H1 (cell line): ENCODE data around the gene CELSR1. TPM values are rescaled to one million over a fixed set of nuclear protein-coding genes. Genes with fewer than 3 reads are reported as not detected.

Source experiments
- CTCF ChIA-PET: fragments of 300-600 bp; sonication (Branson Sonifier 250); formaldehyde crosslinking; loops from one replicate; lab custom pipeline; 2021; ENCODE audit not compliant: partially characterized antibody; lab: Charles Lee
- POLR2A ChIA-PET: fragments of 300-600 bp; sonication (Branson Sonifier 250); formaldehyde crosslinking; loops from one replicate; lab custom pipeline; 2021; ENCODE audit warnings: inconsistent platforms; ENCODE audit not compliant: partially characterized antibody; lab: Charles Lee
- DNase-seq, 2 experiments: peaks; one replicate each; pipeline versions ENCODE4 v3.0.0 to v3.0.0-alpha.2; 2010 to 2022; ENCODE audit warnings: low spot score in 2 of 2, low read depth in 1 of 2, mixed read lengths in 1 of 2
- FAIRE-seq: peaks from 2 replicates; lab custom pipeline; 2011; peaks lifted over from hg19 to GRCh38; lab: Jason Lieb, UNC
- H2AFZ ChIP-seq: 2 replicates; pipeline ENCODE4 v1.8.1; 2012; ENCODE audit warnings: low read length, inconsistent platforms
- H2AK5ac ChIP-seq: 2 replicates; pipeline ENCODE4 v1.6.1; 2013; ENCODE audit warnings: low read depth, low read length
- H2BK120ac ChIP-seq: replicated peaks from 2 replicates; pipeline ENCODE3; 2013; ENCODE audit warnings: low read depth, low read length, inconsistent platforms
- H2BK12ac ChIP-seq: 2 replicates; pipeline ENCODE4 v1.6.1; 2013; ENCODE audit warnings: low read depth, low read length
- H2BK15ac ChIP-seq: 2 replicates; pipeline ENCODE4 v1.6.1; 2013; ENCODE audit warnings: low read length
- H2BK20ac ChIP-seq: 2 replicates; pipeline ENCODE4 v1.6.1; 2013; ENCODE audit warnings: low read length
- H2BK5ac ChIP-seq: 2 replicates; pipeline ENCODE4 v1.6.1; 2013; ENCODE audit warnings: low read depth, low read length
- H3K14ac ChIP-seq: 2 replicates; pipeline ENCODE4 v1.6.1; 2013; ENCODE audit warnings: inconsistent platforms; ENCODE audit not compliant: insufficient read length
- H3K18ac ChIP-seq: 2 replicates; pipeline ENCODE4 v1.6.1; 2013; ENCODE audit warnings: low read length; ENCODE audit errors: extremely low read depth
- H3K23ac ChIP-seq: 2 replicates; pipeline ENCODE4 v1.6.1; 2013; ENCODE audit warnings: inconsistent platforms; ENCODE audit not compliant: insufficient read length
- H3K23me2 ChIP-seq: 2 replicates; pipeline ENCODE4 v1.6.1; 2013; ENCODE audit warnings: low read depth, low read length
- H3K27ac ChIP-seq: 2 replicates; pipeline ENCODE4 v1.6.1; 2011; ENCODE audit warnings: low read depth, low read length, inconsistent platforms
- H3K27me3 ChIP-seq, 4 experiments: replicated peaks in 1 of 4; 1 replicate in 1 of 4; 2 replicates in 3 of 4; pipeline versions ENCODE4 v1.6.1 to v1.8.1; 2011 to 2013; ENCODE audit warnings: low read length in 3 of 4, mild to moderate bottlenecking in 3 of 4, inconsistent platforms in 2 of 4, mixed read lengths in 2 of 4, moderate library complexity in 1 of 4; ENCODE audit not compliant: control insufficient read depth in 3 of 4, insufficient read depth in 3 of 4; ENCODE audit errors: extremely low read depth in 1 of 4
- H3K36me3 ChIP-seq, 4 experiments: 2 replicates each; pipeline versions ENCODE4 v1.6.1 to v1.8.1; 2011 to 2013; ENCODE audit warnings: mild to moderate bottlenecking in 4 of 4, low read length in 3 of 4, moderate library complexity in 2 of 4, control low read depth in 1 of 4, inconsistent platforms in 1 of 4; ENCODE audit not compliant: insufficient read depth in 4 of 4, control insufficient read depth in 2 of 4
- H3K4ac ChIP-seq: replicated peaks from 2 replicates; pipeline ENCODE3; 2013; ENCODE audit warnings: low read length, low read depth, mixed read lengths, inconsistent platforms; ENCODE audit not compliant: insufficient read length
- H3K4me1 ChIP-seq, 4 experiments: replicated peaks in 1 of 4; 1 replicate in 1 of 4; 2 replicates in 3 of 4; pipeline versions ENCODE4 v1.6.1 to v1.8.1; 2011 to 2013; ENCODE audit warnings: low read length in 3 of 4, inconsistent platforms in 2 of 4, mixed read lengths in 1 of 4; ENCODE audit not compliant: insufficient read depth in 4 of 4, control insufficient read depth in 3 of 4
- H3K4me2 ChIP-seq, 2 experiments: 2 replicates each; pipeline versions ENCODE4 v1.6.1 to v1.8.1; 2011 to 2013; ENCODE audit warnings: low read depth in 2 of 2, low read length in 2 of 2, control low read depth in 1 of 2, inconsistent platforms in 1 of 2, mild to moderate bottlenecking in 1 of 2; ENCODE audit not compliant: insufficient read depth in 1 of 2
- H3K4me3 ChIP-seq, 4 experiments: fragments of 200-600, 300-600 bp in 1 of 4; sonication (generic), shearing (Covaris generic), sonication (Bioruptor Twin) in 1 of 4; 2 replicates each; pipeline versions ENCODE4 v1.5.1 to v1.8.1; 2011 to 2016; ENCODE audit warnings: low read length in 4 of 4, low read depth in 3 of 4, control low read depth in 2 of 4, inconsistent platforms in 2 of 4, mild to moderate bottlenecking in 2 of 4, mixed read lengths in 1 of 4, moderate library complexity in 1 of 4; ENCODE audit not compliant: insufficient read depth in 2 of 4; ENCODE audit errors: extremely low read depth in 1 of 4
- H3K56ac ChIP-seq: replicated peaks from 2 replicates; pipeline ENCODE3; 2013; ENCODE audit warnings: low read depth, mild to moderate bottlenecking, mixed read lengths, low read length, inconsistent platforms; ENCODE audit not compliant: insufficient read length
- H3K79me1 ChIP-seq: 2 replicates; pipeline ENCODE4 v1.6.1; 2013; ENCODE audit warnings: low read depth, low read length, control low read depth
- H3K79me2 ChIP-seq, 2 experiments: 2 replicates each; pipeline versions ENCODE4 v1.6.1 to v1.8.1; 2012 to 2013; ENCODE audit warnings: low read length in 2 of 2, mild to moderate bottlenecking in 2 of 2, inconsistent platforms in 1 of 2; ENCODE audit not compliant: insufficient read depth in 2 of 2, control insufficient read depth in 1 of 2
- H3K9ac ChIP-seq, 4 experiments: replicated peaks in 1 of 4; 1 replicate in 1 of 4; 2 replicates in 3 of 4; pipeline versions ENCODE4 v1.6.1 to v1.8.1; 2011 to 2013; ENCODE audit warnings: low read depth in 3 of 4, low read length in 3 of 4, control low read depth in 2 of 4, mild to moderate bottlenecking in 2 of 4, moderate library complexity in 2 of 4, inconsistent platforms in 1 of 4; ENCODE audit errors: extremely low read depth in 1 of 4
- H3K9me3 ChIP-seq, 2 experiments: 2 replicates each; pipeline versions ENCODE4 v1.6.1 to v1.8.1; 2012 to 2013; ENCODE audit warnings: mild to moderate bottlenecking in 2 of 2, moderate library complexity in 2 of 2, control low read depth in 1 of 2, inconsistent platforms in 1 of 2, low read depth in 1 of 2, low read length in 1 of 2, mixed read lengths in 1 of 2; ENCODE audit not compliant: insufficient read depth in 2 of 2
- H4K20me1 ChIP-seq, 2 experiments: replicated peaks in 1 of 2; 2 replicates each; pipeline versions ENCODE3 to v1.8.1; 2011 to 2013; ENCODE audit warnings: inconsistent platforms in 2 of 2, low read length in 2 of 2, mild to moderate bottlenecking in 1 of 2; ENCODE audit not compliant: insufficient read depth in 2 of 2, control insufficient read depth in 1 of 2
- H4K5ac ChIP-seq: 2 replicates; pipeline ENCODE4 v1.6.1; 2013; ENCODE audit warnings: low read length, low read depth, mixed read lengths, inconsistent platforms; ENCODE audit not compliant: insufficient read length
- H4K8ac ChIP-seq: 2 replicates; pipeline ENCODE4 v1.8.0; 2013; ENCODE audit warnings: mild to moderate bottlenecking, moderate library complexity, low read length, inconsistent platforms; ENCODE audit not compliant: insufficient read depth; ENCODE audit errors: extremely low read depth
- H4K91ac ChIP-seq: replicated peaks from 2 replicates; pipeline ENCODE3; 2013; ENCODE audit warnings: low read length, mixed read lengths, inconsistent platforms; ENCODE audit not compliant: insufficient read length
- CBX8 ChIP-seq: fragments of 300-800, 300-1000 bp; sonication (generic); IDR thresholded peaks from 2 replicates; pipeline ENCODE4 v1.7.1; 2016; ENCODE audit warnings: low read depth, low read length, borderline replicate concordance
- CREB1 ChIP-seq: IDR thresholded peaks from 2 replicates; pipeline ENCODE4 v1.6.1; 2012; ENCODE audit warnings: inconsistent platforms
- FOSL1 ChIP-seq: IDR thresholded peaks from 2 replicates; pipeline ENCODE4 v1.6.1; 2011; ENCODE audit warnings: mild to moderate bottlenecking, low read depth, low read length, moderate library complexity; ENCODE audit not compliant: insufficient read depth
- JUND ChIP-seq: IDR thresholded peaks from 2 replicates; pipeline ENCODE4 v1.6.1; 2011; ENCODE audit warnings: mild to moderate bottlenecking, improper control_type of control experiment, low read length
- NRF1 ChIP-seq: IDR thresholded peaks from 2 replicates; pipeline ENCODE4 v1.6.1; 2011; ENCODE audit warnings: mild to moderate bottlenecking, low read depth, low read length, improper control_type of control experiment
- YY1 ChIP-seq: IDR thresholded peaks from 2 replicates; pipeline ENCODE4 v1.6.1; 2011; ENCODE audit warnings: low read depth, mild to moderate bottlenecking, low read length
- WGBS, 2 experiments: shearing (Covaris generic) in 1 of 2; methylation state at CpG; one replicate each; pipeline versions ENCODE4 v1.1.6 to v1.1.7; 2013 to 2015; ENCODE audit warnings: low lambda C conversion rate in 2 of 2, mixed read lengths in 2 of 2, inconsistent platforms in 1 of 2, low coverage in 1 of 2, missing lambda C conversion rate in 1 of 2; ENCODE audit not compliant: insufficient replicate concordance in 2 of 2, insufficient coverage in 1 of 2, insufficient read length in 1 of 2; ENCODE audit errors: extremely low coverage in 1 of 2, missing lambda C conversion rate in 1 of 2; 5-methylcytosine and 5-hydroxymethylcytosine counted together
- polyA plus RNA-seq, 7 experiments: library from polyadenylated mRNA; depleted of rRNA in 3 of 7; stranded (reverse) in 5 of 7; unstranded in 2 of 7; fragments of >200 nt in 5 of 7; fragments of 200-250 nt in 2 of 7; gene quantifications; 1 replicate in 5 of 7; 2 replicates in 1 of 7; 4 replicates in 1 of 7; pipeline versions ENCODE4 v1.2.1 to v1.2.3, GENCODE V29; 2011 to 2013; ENCODE audit warnings: missing spikeins in 2 of 7, mixed read lengths in 2 of 7
- total RNA-seq: library from RNA; stranded (reverse); fragmentation: NEBNext Ultra II Directional; extraction: Animal tissue kit (Norgen Biotek cat#: 25700); gene quantifications from 2 replicates; pipeline ENCODE4 v1.2.1, GENCODE V29; 2021

Gene CELSR1
- total and polyA plus RNA-seq, 2 of the 8 experiments (the other 6 are each of a cell fraction or from before 2014, with no cell fraction given), result 9.0 to 12.4 TPM

DNA sequence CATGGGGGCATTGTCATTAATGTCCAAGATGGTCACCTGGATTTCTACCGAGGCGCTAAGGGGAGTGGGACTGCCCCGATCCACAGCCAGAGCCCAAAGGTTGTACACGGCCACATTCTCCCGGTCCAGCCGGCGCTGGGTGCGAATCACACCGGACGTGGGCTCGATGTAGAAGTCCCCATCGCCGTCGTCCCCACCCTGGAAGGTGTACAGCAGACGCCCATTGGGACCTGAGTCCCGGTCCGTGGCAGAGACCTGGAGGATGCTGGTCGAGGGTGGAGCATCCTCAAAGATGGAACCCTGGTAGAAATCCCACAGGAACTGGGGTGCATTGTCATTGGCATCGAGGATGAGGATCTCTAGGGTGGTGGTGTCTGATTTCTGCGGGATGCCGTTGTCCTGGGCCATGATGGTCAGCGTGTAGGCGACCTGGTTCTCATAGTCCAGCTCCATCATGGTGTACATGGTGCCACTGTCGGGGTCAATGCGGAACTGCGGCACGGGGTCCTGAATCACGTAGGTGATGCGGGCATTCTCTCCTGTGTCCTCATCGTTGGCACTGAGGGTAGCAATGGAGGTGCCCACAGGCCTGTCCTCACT, 3.1 kb downstream of the CELSR1 start:
- Histone ChIP-seq H4K8ac (no peak overlapping the region), H2BK120ac (no peak overlapping the region), H3K14ac (no peak overlapping the region), H3K23me2 (peaks cover 9% of the 10 kb centered on the region; the same call in 1 of the 2 replicates), H3K79me1 (peaks cover 6% of the 10 kb centered on the region; the same call in 1 of the 2 replicates), H3K27ac (no peak overlapping the region), H3K27me3 (peaks cover 17 to 40% (median 35%) of the 10 kb centered on the region in 4 experiments), H4K91ac (no peak overlapping the region), H4K20me1 (peaks cover 15 to 34% of the 10 kb centered on the region in 2 experiments), H3K9ac (no peak overlapping the region), H3K56ac (no peak overlapping the region), H3K4me2 (no peak overlapping the region), H3K23ac (no peak overlapping the region), H2BK5ac (no peak overlapping the region), H3K4ac (no peak overlapping the region), H2AFZ (no peak overlapping the region), H4K5ac (no peak overlapping the region), H3K18ac (no peak overlapping the region), H2AK5ac (no peak overlapping the region), H2BK12ac (no peak overlapping the region), H3K4me3 (no peak overlapping the region), H3K4me1 (peaks cover 0 to 12% (median 7%) of the 10 kb centered on the region in 4 experiments; a peak in 6 of 7 replicates), H2BK20ac (no peak overlapping the region), H3K79me2 (peaks cover 0 to 2% of the 10 kb centered on the region in 2 experiments; a peak in 1 of 4 replicates), H2BK15ac (no peak overlapping the region), H3K9me3 (peaks cover 0 to 9% of the 10 kb centered on the region in 2 experiments; a peak in 1 of 4 replicates), H3K36me3 (peaks cover 0 to 21% (median 6%) of the 10 kb centered on the region in 4 experiments; a peak in 5 of 8 replicates)
- CTCF ChIA-PET, result interaction anchor here (0.9 to 1.9 kb wide), 8 partner anchors 12 to 180 kb away, joined by 3 to 8 read pairs (median 3); no protein-coding TSS in a partner anchor
- no peak for TF ChIP-seq FOSL1
- no peak for TF ChIP-seq YY1
- TF ChIP-seq NRF1, result no peak
- no peak for TF ChIP-seq CREB1
- TF ChIP-seq CBX8, result no peak
- TF ChIP-seq JUND, result no peak
- POLR2A ChIA-PET, result no interaction called here
- FAIRE-seq, result no peak
- WGBS, 2 experiments, result 94% methylated on average over 30 of the region's 30 CpGs; no CpG with 5 or more reads in 1 of the 2 experiments
- DNase-seq, result no peak
